ENCODE results near the gene TENM4.
"Not testable (repeated sequence)": the region's sequence is repeated elsewhere in the genome, so short reads cannot be mapped to it uniquely, and the experiment has no call there.

TENM4 gene

GRCh38 chr11:79212741-79213190 lies 228.1 kb downstream of the TENM4 start:
- no peak for DNase-seq (ENCODE audit: low read depth in 2 of 2)

DNA sequence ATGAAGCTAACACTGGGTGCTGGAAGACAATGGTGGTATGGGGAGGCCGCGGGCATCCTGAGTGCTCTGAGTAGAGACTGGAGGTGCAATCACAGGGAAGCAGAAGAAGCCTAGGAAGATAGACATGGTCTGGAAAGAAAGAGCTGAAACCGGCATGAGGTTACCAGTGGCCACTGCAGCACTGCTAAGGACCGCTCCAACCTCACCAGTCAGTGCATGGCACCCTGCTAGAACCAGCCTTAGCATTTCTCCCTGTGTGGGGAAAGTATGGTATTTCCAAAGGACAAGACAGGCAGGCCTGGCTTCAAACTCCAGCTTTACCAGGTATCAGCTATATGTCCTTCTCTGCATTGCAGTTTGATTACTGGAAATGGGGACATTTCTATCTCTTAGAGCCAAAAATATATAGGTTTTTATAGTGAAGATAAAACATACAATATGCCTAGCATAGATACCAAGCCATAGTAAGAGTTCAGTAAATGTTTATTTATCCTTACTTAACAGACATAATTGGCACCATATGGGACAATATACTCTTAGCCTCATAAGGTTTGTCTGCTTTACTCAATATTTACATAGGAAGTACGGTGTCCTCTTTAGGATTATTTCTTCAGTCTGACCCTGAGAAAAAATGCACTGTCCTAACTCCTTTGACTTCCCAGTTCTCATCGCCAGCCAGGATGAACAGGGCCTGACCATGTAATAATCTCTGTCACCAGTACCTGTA lies 231.1 kb downstream of the TENM4 start:
- DNase-seq (ENCODE audit: low read depth in 2 of 2): no peak

GRCh38 chr11:79208126-79208525 lies 232.7 kb downstream of the TENM4 start:
- no peak for DNase-seq (ENCODE audit: low read depth in 2 of 2)

DNA sequence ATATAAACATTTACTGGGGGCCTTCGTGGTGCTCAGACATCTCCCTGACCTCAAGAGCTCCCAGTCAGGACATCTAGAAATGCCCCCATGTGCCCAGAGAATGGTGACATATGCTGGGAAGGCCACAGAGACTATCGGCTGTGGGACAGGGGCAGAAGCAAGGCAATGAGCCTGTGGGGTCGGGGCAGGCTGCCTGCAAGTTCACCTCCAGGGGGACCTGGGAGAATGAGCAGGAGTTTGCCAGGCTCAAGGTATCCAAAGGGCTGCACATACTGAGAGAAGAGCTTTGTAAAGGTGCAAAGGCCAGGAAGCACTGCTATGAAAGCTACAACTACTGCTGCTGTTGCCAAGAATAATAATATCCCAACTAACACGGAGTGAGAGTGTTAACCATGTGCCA lies 233.9 kb downstream of the TENM4 start:
- no peak for DNase-seq (ENCODE audit: low read depth in 2 of 2)

GRCh38 chr11:79205786-79206185 lies 235.0 kb downstream of the TENM4 start:
- no peak for DNase-seq (ENCODE audit: low read depth in 2 of 2)

DNA sequence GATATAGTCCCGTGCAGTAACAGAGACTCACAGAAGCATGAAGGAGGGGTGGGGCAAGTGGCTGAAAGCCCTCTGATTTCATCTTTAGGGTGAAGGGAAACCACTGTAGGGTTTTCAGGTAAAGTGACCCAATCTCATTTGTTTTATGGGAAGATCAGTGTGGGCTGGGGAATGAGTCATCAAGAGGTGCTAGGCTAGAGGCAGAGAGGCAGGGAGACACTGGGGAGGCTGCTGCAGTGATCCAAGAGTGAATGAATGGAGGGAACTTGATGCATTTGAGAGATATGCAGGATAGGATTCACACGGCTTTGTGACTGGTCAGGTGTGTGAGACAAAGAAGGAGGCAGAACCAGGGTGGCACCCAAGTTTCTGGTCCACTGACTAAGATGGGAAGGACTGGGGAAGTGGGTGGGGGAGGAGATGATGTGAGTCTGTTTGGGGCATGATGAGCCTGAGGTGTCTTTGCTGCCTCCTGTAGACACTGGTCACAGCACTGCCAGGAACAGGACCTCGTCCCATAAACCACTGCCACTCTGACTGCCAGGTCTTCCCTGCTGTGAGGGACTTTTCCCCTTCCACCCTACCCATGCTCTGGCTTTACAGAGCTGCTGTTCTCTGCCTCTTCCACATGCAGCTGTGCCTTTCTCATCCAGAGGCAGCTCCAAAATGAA lies 239.0 kb downstream of the TENM4 start:
- DNase-seq (ENCODE audit: low read depth in 2 of 2): no peak

DNA sequence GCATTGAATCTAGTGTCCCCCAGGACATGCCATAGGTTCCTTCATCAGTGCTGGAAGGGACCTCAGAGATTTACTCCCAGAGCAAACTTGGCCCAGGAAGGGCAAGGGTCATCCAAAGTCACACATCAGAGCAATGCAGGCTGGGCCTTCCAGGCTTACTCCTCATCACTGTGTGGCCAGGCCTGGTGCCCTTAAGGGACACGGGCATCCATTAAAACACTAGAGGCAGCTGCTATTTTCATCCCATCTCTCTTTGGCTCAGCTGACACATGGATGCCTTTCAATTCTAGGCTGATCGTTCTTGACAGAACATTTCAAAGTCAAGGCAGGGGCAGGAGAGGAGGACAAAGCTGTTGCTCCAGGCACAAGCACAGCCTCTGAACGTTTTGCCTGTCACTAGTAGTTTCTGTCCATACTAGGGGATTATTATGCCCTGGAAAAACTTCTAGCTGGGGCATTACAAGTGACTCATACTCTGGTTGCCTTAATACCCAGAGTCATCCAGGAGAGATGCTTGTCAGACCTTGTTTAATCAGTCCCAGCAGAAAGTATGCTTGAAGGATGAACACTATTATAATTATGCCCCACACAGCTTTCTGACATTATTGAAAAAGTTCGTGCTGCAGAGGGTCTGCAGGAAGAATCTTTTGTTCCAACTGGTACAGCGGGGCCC lies 240.3 kb downstream of the TENM4 start:
- DNase-seq (ENCODE audit: low read depth in 2 of 2): no peak

DNA sequence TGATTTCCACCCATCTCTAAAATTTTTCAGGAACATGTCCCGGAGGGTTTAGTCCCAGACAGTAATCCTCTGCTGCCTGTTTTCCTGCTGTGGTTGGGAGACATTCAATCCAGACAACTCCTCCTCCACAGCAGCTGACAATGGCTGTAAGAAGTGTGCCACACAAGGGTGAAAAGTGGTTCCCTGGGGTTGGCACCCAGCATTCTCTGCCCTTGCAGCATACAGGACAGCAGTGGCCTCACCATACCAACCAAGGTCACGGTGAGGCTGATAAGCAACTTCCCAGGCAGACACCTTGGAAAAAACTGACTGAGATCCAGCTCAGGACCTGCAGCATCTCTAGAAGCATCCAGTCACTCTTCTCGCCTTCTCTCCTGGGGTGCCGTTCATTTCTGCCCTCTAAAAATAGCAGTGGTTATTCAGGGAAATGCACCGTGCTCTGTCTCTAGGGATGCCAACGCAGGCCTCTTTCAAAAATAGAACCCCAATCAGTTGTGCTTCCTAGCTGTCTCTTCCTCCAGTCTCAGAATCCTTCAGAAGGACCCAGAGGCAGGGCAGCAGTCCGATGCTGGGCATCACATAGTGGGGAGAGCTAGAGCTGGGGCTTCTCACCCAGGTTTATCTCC lies 241.0 kb downstream of the TENM4 start:
- no peak for DNase-seq (ENCODE audit: low read depth in 2 of 2)

DNA sequence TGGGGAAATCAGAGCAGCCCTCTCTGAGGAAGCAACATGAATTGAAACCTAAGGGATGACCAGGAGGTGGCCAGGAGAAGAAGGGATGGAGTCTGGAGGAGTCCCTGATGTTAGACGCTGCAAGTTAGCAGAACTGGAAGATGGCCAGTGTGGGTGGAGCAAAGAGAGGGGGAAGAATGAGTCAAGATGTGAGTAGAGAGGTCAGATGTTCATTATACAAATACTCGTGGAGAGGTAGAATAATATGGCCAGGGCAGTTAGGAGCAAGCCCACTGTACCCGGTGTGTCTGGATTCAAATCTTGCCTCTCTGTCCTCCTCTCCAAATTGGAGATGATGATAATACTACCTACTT lies 242.0 kb downstream of the TENM4 start:
- DNase-seq (ENCODE audit: low read depth in 2 of 2): no peak

DNA sequence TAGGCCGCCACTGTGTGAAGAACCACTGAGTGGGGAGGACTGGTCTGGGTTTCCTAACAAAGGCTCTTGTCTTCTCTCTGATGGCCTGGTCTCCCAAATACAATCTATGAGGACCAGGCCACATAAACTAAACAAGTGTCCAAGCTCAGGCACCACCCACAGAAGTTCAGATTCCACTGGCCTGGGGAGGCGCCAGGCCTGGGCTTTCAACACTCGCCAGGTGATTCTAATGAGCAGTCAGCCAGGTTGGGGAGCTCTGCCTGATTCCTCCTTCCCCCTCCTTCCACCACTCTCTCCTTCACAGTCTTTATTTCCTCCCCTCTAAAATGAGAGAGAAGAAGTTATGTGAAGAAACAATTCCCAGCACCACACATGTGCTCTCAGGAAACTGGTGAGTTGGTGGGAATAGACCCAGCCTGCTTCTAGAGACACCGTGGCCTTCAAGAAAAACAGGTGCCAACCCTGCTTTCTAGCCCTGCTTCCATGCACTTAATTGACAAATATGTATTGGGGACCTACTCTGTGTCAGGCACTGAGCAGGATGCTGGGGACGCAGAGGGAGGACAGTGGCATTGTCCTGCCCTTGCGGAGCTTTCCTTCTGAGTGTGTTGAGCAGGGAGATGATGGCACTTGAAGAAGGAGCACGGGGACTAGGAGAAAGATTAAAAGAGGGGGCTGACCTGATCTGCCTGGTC lies 242.5 kb downstream of the TENM4 start:
- no peak for DNase-seq (ENCODE audit: low read depth in 2 of 2)

GRCh38 chr11:79196950-79197349 lies 243.9 kb downstream of the TENM4 start:
- DNase-seq (ENCODE audit: low read depth in 2 of 2): no peak

GRCh38 chr11:79195209-79195608 lies 245.6 kb downstream of the TENM4 start:
- DNase-seq (ENCODE audit: low read depth in 2 of 2): no peak

DNA sequence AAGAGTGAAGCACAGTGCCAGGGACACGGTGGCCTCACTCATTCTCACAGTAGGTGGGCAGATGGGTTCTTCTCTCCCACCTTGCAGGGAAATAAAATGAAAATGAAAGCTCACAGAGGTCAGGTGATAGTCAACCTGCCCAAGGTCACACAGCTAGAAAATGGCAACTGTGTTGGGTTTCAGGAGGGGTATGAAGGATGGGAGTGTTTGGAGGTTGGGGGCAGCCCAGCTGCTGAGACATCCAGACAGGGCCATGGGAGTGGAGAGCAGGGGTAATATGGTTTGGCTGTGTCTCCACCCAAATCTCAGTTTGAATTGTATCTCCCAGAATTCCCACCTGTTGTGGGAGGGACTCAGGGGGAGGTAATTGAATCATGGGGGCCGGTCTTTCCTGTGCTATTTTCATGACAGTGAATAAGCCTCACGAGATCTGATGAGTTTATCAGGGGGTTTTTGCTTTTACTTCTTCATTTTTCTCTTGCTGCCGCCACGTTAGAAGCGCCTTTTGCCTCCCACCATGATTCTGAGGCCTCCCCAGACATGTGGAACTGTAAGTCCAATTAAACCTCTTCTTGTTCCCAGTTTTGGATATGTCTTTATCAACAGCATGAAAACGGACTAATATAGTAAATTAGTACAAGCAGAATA lies 247.0 kb downstream of the TENM4 start:
- DNase-seq (ENCODE audit: low read depth in 2 of 2): no peak

GRCh38 chr11:79192836-79193235 lies 248.0 kb downstream of the TENM4 start:
- DNase-seq (ENCODE audit: low read depth in 2 of 2): no peak

DNA sequence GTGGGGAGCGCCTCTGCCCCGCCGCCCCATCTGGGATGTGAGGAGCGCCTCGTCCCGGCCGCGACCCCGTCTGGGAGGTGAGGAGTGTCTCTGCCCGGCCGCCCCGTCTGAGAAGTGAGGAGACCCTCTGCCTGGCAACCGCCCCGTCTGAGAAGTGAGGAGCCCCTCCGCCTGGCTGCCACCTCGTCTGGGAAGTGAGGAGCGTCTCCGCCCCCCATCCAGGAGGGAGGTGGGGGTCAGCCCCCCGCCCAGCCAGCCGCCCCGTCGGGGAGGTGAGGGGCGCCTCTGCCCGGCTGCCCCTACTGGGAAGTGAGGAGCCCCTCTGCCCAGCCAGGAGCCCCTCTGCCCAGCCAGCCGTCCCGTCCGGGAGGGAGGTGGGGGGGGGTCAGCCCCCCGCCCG lies 249.1 kb downstream of the TENM4 start:
- DNase-seq (ENCODE audit: low read depth in 2 of 2): not testable (repeated sequence)

- DNase-seq (ENCODE audit: low read depth in 2 of 2): not testable (repeated sequence)
These were observed 250.3 kb downstream of the TENM4 start for GRCh38 chr11:79190553-79190952.

- DNase-seq (ENCODE audit: low read depth in 2 of 2): no peak
These were observed 251.2 kb downstream of the TENM4 start for GRCh38 chr11:79189601-79190000.

GRCh38 chr11:79189055-79189454 lies 251.8 kb downstream of the TENM4 start:
- no peak for DNase-seq (ENCODE audit: low read depth in 2 of 2)

DNA sequence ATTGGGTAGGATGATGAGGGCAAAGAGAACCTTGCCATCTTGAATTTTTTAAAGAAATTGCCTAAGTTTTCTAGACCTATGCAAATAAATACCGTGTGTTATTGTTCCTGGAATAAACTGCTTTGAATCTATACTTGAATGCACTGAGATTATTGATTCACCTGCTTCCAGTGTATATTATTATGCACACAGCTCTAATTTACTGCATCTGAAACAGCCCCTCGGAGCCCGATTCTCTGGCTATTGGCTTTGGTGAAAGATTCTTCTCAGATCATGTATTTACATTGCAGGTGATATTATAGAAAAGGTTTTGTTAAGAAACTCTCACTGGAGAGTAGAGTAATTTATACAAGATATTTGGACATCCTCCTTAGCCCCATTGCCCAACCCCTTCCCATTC lies 254.2 kb downstream of the TENM4 start:
- DNase-seq (ENCODE audit: low read depth in 2 of 2): no peak

GRCh38 chr11:79185351-79185750 lies 255.5 kb downstream of the TENM4 start:
- DNase-seq (ENCODE audit: low read depth in 2 of 2): no peak

- no peak for DNase-seq (ENCODE audit: low read depth in 2 of 2)
These were observed 256.5 kb downstream of the TENM4 start for GRCh38 chr11:79184285-79184684.

Data from stimulated activated CD8-positive, alpha-beta memory T cell treated with anti-CD3 and anti-CD28 coated beads, Interleukin-7, amount 100 ng/mL, for 4 hours (primary cell).